SU-DHL-6 (cell line): ENCODE data around the gene SYTL2.

Experiments used
- CTCF ChIP-seq: fragments of 200-600 bp; sonication (generic); IDR thresholded peaks from one replicate; pipeline ENCODE4 v1.5.1; 2017; ENCODE audit warnings: antibody characterized with exemption, mild to moderate bottlenecking, low read length, moderate library complexity; ENCODE audit not compliant: insufficient read depth, poor library complexity, severe bottlenecking
- EZH2phosphoT487 ChIP-seq: fragments of 200-600 bp; sonication (generic), shearing (Covaris generic); conservative IDR thresholded peaks from 2 replicates; pipeline ENCODE4 v1.6.1; 2018; ENCODE audit warnings: mild to moderate bottlenecking, antibody characterized with exemption, low read length, moderate library complexity, mixed read lengths

- TF ChIP-seq CTCF (peak; percentile 45), EZH2phosphoT487 (no peak)
Observed at GRCh38 chr11:85854557-85855340, 43.8 kb upstream of the SYTL2 start.
